ENCODE results near the gene KCNN4.

KCNN4 gene

DNA sequence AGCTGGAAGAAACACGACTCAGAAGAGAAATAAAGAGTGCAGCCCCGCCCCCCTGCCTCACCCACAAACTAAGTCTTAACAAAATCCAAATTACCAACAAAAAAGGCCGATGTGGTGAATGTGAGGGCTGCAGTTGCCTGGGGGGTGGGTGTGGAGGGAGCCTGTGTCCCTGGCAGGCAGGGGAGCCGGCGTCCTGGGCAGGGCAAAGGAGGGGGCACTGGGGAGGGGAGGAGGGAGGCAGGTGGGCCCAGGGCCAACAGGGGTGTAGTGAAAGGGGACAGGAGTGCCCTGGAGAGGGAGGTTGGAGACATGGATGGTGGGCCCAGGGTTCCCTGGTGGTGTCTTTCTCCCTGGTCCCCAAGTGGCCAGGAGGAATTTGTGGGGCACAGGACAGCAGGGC, 60.9 kb downstream of the KCNN4 start:
- no peak for DNase-seq (ENCODE audit: low read depth in 2 of 3, low spot score in 2 of 3)

DNA sequence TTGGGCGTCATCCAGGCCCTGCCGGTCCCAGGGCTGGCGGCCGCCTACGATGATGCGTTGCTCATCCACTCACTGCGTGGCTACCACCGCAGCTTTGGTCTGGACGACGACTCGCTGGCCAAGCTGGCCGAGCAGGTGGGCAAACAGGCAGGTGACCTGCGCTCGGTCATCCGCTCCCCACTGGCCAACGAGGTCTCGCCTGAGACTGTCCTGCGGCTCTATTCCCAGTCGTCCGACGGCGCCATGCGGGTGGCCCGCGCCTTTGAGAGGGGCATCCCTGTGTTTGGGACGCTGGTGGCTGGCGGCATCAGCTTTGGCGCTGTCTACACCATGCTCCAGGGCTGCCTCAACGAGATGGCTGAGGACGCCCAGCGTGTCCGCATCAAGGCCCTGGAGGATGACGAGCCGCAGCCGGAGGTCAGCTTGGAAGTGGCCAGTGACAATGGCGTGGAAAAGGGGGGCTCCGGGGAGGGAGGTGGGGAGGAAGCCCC, 61.4 kb downstream of the KCNN4 start:
- DNase-seq (ENCODE audit: low read depth in 2 of 3, low spot score in 2 of 3), result no peak

DNA sequence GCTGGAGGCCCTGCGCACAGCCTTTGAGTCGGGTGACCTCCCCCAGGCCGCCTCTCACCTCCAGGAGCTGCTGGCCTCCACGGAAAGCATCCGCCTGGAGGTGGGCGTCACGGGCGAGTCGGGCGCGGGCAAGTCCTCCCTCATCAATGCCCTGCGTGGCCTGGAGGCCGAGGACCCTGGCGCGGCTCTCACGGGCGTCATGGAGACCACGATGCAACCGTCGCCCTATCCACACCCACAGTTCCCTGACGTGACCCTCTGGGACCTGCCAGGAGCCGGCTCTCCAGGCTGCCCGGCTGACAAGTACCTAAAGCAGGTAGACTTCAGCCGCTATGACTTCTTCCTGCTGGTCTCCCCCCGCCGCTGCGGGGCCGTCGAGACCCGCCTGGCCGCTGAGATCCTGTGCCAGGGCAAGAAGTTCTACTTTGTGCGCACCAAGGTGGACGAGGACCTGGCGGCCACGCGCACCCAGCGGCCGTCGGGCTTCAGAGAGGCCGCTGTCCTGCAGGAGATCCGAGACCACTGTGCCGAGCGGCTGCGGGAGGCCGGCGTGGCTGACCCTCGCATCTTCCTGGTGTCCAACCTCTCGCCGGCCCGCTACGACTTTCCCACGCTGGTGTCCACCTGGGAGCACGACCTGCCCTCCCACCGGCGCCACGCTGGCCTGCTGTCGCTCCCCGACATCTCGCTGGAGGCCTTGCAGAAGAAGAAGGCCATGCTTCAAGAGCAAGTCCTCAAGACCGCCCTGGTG, 62.0 kb downstream of the KCNN4 start:
- no peak for DNase-seq (ENCODE audit: low read depth in 2 of 3, low spot score in 2 of 3)

Data from activated CD8-positive, alpha-beta memory T cell treated with anti-CD3 and anti-CD28 coated beads for 48 hours (primary cell).